Fibroblast of upper back skin (primary cell): ENCODE results near the gene HPGDS.
"Not testable (repeated sequence)": the region's sequence is repeated elsewhere in the genome, so short reads cannot be mapped to it uniquely, and the experiment has no call there.

Experiments used
- DNase-seq: peaks from one replicate; pipeline ENCODE4 v3.0.0-alpha.2; 2013

HPGDS gene

DNA sequence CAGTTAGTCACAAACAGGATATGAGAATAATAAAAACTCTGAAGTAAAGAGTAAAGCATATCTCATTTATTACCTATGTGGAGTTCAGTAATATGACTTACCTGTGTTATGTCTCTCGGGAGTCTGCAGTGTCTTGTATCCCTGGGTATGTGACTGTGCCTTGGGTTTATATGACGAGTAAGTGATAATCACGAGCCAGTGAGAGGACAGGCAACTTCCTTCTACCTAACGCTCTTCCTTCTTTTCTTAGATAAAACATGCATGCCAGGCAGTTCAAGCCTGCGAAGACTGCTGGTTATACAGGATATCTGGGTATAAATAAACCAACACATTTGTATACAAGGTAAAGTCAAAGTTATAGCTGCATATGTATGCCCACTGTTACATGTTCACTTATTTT lies at the start of gene HPGDS:
HPGDS (minus strand) TSS at position 143 of the 400 bp plus-strand sequence. CDS start 8,207 bp downstream, outside the sequence.
- DNase-seq, result no peak

DNA sequence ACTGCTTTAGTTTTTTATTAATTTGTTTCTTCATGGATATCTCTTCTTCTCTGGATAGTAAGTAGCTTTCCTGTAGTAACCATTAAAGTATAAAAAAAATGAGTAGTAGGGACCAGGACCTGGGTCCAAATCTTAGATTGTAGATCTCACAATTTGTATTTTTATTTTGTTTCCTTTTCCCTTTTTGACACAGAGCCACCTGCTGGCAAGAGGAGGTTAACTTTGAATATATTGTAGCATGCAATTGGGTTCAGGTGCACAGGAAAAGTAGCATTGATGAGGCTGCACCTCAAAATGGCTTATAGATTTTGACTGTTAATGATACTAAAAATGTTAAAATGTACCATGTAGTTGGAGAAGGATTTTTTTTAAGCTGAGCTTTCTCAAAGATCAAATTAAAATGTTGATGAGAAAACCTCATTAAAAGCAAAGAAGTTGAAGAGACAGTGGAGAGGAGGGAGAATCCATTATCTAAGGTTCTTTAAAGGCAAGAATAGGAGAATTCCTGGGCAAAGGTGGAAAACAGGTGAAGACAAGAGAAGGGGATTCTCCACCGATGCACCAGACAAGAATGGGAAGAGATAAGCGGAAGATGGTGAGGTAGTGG lies 48.3 kb upstream of the HPGDS start:
- DNase-seq, result peak; percentile 26

DNA sequence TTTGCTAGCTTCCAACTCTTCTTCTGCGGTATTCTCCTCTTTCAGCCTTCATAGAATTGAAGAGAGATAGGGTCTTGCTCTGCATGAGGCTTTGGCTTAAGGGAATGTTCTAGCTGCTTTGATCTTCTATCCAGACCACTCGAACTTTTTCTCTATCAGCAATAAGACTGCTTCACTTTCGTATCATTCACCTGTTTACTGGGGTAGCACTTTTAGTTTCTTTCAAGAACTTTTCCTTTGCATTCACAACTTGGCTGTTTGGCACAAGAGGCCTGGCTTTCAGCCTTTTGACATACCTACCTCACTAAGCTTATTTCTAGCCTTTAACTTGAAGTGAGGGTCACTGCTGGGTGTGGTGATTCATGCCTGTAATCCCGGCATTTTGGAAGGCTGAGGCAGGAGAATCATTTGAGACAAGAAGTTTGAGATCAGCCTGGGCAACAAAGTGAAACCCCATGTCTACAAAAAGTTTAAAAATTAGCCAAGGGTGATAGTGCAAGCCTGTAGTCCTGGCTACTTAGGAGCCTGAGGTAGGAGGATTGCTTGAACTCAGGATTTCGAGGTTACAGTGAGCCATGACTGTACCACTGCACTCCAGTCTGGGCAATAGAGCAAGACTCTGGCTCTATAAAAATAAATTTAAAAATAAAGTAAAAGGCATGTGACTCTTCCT lies 47.1 kb upstream of the HPGDS start:
- no peak for DNase-seq

- DNase-seq, result not testable (repeated sequence)
Observed at GRCh38 chr4:94387965-94388364, 45.3 kb upstream of the HPGDS start.

GRCh38 chr4:94385452-94385851 lies 42.8 kb upstream of the HPGDS start:
- not testable (repeated sequence) for DNase-seq

DNA sequence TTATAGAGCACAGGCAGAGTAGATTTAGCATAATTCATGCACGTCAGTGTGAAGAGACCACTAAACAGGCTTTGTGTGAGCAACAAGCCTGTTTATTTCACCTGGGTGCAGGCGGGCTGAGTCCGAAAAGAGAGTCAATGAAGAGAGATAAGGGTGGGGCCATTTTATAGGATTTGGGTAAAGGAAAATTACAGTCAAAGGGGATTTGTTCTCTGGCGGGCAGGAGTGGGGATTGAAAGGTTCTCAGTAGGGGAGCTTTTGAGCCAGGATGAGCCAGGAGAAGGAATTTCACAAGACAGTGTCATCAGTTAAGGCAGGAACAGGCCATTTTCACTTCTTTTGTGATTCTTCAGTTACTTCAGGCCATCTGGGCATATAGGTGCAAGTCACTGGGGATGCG lies 40.3 kb upstream of the HPGDS start:
- not testable (repeated sequence) for DNase-seq

DNA sequence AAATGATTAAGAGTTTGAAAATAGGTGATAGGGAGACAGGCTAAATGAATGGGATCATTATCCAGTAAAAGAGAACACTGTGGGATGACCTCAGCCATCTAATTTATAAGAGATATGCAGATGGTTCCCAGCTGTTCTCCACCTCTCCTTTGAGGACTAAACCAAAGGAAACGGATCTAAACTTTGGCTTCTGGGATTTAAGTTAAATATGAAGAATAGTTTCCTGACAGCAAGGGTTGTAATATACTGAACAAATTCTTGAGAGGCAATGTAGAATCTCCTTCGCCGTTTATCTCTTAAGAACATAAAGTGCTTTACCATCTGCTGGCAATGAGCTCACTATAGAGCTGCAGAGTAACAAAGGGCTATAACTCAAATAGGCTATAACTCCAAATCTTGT lies 35.4 kb upstream of the HPGDS start:
- DNase-seq, result peak; percentile 30

DNA sequence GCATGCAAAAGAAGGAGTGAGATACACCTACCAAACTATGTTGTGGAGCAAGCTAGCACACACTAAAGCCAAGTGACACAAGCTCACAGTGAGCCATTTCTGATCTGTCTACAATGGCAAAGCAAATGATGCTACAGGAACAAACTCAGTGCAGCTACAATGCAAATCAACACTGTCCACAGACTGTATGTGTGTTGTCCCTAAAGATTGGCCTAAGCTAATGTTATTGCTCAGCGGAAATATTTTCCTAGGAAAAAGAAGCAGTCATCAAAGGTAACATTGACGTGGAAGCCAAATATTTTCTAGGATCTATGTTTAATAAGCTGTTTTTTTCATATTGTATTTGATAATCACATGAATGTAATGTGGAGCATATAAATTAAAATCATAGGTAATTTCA lies 34.7 kb upstream of the HPGDS start:
- no peak for DNase-seq

DNA sequence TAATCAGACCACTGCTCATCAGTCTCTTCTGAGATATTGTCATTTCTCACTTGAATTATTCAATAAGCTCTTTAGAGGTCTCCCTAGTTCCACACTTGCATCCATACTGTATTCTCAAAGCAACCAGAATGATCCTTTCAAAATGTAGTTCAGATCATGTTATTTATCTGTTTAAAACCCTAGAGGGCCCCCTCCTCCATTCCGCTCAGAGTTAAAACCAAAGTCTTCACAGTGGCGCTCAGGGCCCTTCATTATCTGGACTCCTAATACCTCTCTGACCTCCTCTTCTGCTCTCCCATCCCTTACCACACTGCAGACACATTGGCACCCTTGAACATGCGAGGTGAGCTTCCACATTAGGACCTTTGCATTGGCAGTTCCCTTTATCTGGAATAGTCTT lies 32.7 kb upstream of the HPGDS start:
- DNase-seq, result no peak

DNA sequence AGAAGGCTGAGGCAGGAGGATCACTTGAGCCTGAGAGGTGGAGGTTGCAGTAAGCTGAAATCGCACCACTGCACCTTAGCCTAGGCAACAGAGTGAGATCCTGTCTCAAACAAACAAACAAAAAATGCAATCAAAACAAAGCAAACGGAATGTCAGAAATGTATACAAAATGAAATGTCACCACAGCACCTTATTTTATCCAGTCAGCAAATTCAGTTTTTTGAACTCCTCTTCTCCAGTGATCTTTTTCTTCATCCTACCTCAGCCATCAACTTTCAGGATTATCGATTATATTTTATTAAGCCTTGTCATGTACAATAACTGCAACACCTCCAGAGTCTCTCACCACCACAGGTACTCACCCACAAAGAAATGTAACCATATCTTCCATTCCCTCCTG lies 31.1 kb upstream of the HPGDS start:
- DNase-seq, result no peak

GRCh38 chr4:94372991-94373390 lies 30.4 kb upstream of the HPGDS start:
- DNase-seq, result no peak

- DNase-seq, result no peak
Observed at GRCh38 chr4:94372228-94372978, 29.8 kb upstream of the HPGDS start.

GRCh38 chr4:94371290-94371689 lies 28.7 kb upstream of the HPGDS start:
- no peak for DNase-seq

- no peak for DNase-seq
Observed at GRCh38 chr4:94370533-94371254, 28.1 kb upstream of the HPGDS start.

- no peak for DNase-seq
Observed at GRCh38 chr4:94369046-94369445, 26.4 kb upstream of the HPGDS start.

DNA sequence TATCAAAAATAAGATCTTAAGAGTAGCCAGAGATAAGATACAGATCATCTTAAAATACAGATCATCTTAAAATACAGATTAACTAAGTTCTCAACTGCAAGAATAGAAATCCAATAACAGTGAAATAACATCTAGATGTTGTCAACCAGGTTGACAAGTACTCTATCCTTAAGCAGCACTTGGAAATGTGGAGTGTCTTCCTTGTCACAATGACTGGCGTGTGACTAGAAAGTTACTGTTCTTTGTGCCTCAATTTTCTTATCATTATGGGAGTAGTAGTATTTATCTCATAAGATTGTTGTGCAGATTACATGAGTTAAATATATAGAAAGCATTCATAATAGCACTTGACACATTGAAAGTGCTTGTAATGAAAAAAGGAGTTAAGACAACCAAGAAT lies 25.8 kb upstream of the HPGDS start:
- no peak for DNase-seq

- DNase-seq, result peak; percentile 19
Observed at GRCh38 chr4:94365304-94365703, 22.7 kb upstream of the HPGDS start.

DNA sequence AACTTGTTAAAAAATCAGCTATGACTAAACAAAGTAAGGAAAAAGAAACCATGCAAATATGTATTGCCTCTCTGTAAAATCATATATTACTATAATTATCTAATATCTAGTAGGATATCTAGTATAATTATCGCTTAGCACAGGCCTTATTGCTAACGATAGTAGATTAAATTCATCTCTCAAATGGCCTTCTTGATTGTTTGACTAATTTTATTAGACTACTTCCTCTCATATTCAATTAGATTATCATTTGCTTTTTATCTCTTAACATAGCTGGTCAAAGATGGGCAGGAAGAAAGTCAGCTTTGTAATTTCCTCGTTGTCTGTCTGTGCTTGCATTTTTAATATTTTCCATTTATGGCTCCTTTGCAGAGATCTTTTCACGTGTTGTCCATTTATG lies 21.9 kb upstream of the HPGDS start:
- DNase-seq, result no peak

DNA sequence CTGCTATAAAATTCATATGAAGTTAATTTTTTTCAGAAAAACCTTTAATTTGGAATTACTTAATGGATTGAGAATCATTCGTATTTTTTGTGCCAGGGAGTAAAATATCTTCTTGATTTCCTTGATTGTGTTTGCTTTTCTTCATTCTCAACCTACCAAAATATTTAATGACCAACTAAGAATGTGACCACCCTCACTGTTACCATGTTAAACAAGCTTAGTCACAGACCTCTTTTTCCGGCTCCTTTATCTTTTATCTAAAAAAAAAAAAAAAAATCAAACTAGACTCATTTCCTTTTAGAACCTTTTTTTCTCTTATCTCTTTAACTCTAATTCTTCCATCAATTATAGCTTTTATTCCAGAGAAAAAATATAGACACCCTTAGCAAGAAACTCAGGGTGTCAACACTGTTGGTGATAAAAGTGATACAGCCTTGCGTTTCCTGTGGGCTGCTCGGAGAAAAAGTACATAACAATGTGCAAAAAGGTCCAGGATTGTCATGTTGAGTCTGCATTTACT lies 20.6 kb upstream of the HPGDS start:
- DNase-seq, result no peak

GRCh38 chr4:94359838-94360237 lies 17.2 kb upstream of the HPGDS start:
- DNase-seq, result no peak

- DNase-seq, result no peak
Observed at GRCh38 chr4:94359221-94359620, 16.6 kb upstream of the HPGDS start.

- no peak for DNase-seq
Observed at GRCh38 chr4:94358101-94358500, 15.5 kb upstream of the HPGDS start.

GRCh38 chr4:94357624-94358023 lies 15.0 kb upstream of the HPGDS start:
- DNase-seq, result no peak
